GM18951 (cell line): Measurements from ENCODE around the gene TM6SF1.
"Not testable (repeated sequence)": the region's sequence is repeated elsewhere in the genome, so short reads cannot be mapped to it uniquely, and the experiment has no call there.

Experiments
- POLR2A ChIP-seq: IDR thresholded peaks from 4 replicates; pipeline ENCODE4 v1.6.1; 2011; ENCODE audit warnings: mild to moderate bottlenecking; ENCODE audit not compliant: insufficient read length, insufficient read depth; ENCODE audit errors: extremely low read depth
- in situ Hi-C: fragments of 300-500 bp; cut with MboI; formaldehyde crosslinking; loops from one replicate; pipeline ENCODE4 v1.12.0; 2022; ENCODE audit warnings: low sequenced_read_pairs, mixed read lengths, inconsistent platforms; ENCODE audit not compliant: unreplicated experiment

The TM6SF1 gene

GRCh38 chr15:83115831-83116565 lies 8.6 kb downstream of the TM6SF1 start:
- no peak for TF ChIP-seq POLR2A
- in situ Hi-C loops = no loop called here

GRCh38 chr15:83118291-83118827 lies 10.9 kb downstream of the TM6SF1 start:
- in situ Hi-C loops = no loop called here
- no peak for TF ChIP-seq POLR2A

DNA sequence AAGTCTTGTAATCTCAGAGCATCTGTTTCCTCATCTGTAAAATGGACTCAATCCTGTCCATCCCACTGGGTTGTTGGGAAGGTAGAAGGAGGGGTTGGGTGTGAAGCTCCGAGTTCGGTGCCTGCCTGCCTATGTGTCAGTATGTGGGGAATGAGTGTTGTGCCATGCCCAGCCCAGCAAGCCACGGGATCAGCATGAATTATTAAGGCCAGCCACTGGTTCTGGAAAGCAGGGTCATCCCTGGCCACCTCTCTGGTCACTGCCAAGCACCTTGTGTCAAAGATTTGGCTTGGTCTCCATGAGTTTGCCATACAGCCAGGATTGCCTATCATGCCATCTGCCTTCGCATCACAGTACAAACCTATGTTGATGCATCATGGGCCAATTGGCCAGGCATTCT lies 11.5 kb downstream of the TM6SF1 start:
- in situ Hi-C loops = no loop called here
- TF ChIP-seq POLR2A = no peak

- in situ Hi-C loops = no loop called here
- no peak for TF ChIP-seq POLR2A
Measured at GRCh38 chr15:83119968-83120581, 12.6 kb downstream of the TM6SF1 start.

DNA sequence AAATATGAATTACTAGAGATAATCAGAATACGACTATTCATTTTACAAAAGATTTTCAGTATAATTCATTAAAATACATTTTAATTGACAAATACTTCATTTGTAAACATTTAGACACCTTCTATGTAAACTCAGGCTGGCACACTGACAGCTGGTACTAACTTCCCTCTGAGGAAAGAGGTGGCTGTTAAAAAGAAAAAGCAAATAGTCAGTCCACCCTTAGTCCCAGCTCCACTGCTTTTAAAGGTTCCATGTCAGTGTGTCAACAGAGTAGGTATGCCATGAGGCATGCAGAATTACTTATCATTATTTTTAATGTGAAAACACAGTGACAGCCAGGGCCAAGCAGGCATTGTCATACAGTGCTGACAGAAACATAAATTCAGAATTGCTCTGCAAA lies 16.1 kb downstream of the TM6SF1 start:
- no peak for TF ChIP-seq POLR2A
- in situ Hi-C loops = no loop called here

GRCh38 chr15:83127547-83128150 lies 20.2 kb downstream of the TM6SF1 start:
- in situ Hi-C loops = no loop called here
- no peak for TF ChIP-seq POLR2A

GRCh38 chr15:83129791-83130190 lies 22.3 kb downstream of the TM6SF1 start:
- in situ Hi-C loops = no loop called here
- no peak for TF ChIP-seq POLR2A

DNA sequence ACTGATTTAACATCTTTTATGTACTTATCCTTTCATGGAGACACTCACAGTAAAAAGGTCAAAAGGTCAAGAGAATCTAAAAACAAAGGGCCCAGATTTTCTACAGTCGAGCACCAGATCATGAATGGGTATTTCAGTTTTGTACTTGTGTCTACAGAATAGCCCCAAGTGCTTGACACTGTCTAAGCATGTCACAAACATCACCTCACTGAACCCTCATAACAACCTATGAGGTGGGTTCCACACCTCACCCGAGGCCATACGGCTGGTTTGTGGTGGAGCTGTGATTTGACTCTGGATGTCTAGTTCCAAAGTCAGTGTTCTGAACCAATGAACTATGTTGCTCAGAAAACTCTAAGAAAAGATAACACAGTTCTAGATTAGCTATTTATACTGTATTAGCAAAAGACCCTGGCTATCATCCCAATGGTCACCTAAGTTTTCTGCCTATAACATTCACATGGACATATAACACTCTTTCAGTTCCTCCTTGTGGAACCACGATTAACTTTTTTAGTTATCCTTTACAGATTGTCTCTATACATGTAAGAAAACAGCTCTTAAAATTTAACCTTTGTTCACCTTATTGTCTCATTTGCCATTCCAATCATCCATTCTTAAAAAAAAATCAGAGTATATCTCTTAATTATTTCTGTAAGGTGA lies 25.5 kb downstream of the TM6SF1 start:
- in situ Hi-C loops = no loop called here
- no peak for TF ChIP-seq POLR2A

- in situ Hi-C loops = not testable (repeated sequence)
Measured at GRCh38 chr15:83142151-83142550, 34.7 kb downstream of the TM6SF1 start.

GRCh38 chr15:83144771-83145170 lies 37.3 kb downstream of the TM6SF1 start:
- in situ Hi-C loops = no loop called here
- no peak for TF ChIP-seq POLR2A

GRCh38 chr15:83153288-83153687 lies 45.8 kb downstream of the TM6SF1 start:
- TF ChIP-seq POLR2A = no peak
- in situ Hi-C loops = no loop called here

- TF ChIP-seq POLR2A = no peak
- in situ Hi-C loops = no loop called here
Measured at GRCh38 chr15:83155942-83156341, 48.5 kb downstream of the TM6SF1 start.

- TF ChIP-seq POLR2A = no peak
- in situ Hi-C loops = no loop called here
Measured at GRCh38 chr15:83158393-83158792, 50.9 kb downstream of the TM6SF1 start.

DNA sequence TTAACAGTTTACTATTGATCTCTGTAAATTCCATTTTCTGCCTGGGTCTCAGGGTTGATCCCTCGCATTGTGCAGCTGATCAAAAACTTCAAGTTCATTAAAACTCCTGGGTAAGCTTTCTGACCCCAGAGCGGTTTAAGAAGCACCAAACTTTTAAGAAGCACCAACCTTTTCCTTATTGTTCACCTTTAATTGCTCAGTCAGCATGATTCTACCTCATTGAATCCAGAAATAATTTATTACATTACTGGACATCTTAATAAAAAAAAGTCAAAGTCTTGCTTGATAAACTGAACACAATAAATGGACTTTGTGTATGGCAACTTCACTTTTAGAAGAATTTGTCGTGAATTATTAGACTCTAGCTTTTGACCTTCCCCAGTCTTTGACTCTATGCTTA lies 53.3 kb downstream of the TM6SF1 start:
- no peak for TF ChIP-seq POLR2A
- in situ Hi-C loops = no loop called here

- no peak for TF ChIP-seq POLR2A
- in situ Hi-C loops = no loop called here
Measured at GRCh38 chr15:83163032-83163431, 55.6 kb downstream of the TM6SF1 start.
